ENCODE data around the gene BAAT.
"Not testable (repeated sequence)": the region's sequence is repeated elsewhere in the genome, so short reads cannot be mapped to it uniquely, and the experiment has no call there.

GRCh38 chr9:101384873-101385536, at the start of gene BAAT:
- not testable (repeated sequence) for TF ChIP-seq POLR2A (IDR thresholded peaks at IDR 0.05)
- TF ChIP-seq, protein P1, sequence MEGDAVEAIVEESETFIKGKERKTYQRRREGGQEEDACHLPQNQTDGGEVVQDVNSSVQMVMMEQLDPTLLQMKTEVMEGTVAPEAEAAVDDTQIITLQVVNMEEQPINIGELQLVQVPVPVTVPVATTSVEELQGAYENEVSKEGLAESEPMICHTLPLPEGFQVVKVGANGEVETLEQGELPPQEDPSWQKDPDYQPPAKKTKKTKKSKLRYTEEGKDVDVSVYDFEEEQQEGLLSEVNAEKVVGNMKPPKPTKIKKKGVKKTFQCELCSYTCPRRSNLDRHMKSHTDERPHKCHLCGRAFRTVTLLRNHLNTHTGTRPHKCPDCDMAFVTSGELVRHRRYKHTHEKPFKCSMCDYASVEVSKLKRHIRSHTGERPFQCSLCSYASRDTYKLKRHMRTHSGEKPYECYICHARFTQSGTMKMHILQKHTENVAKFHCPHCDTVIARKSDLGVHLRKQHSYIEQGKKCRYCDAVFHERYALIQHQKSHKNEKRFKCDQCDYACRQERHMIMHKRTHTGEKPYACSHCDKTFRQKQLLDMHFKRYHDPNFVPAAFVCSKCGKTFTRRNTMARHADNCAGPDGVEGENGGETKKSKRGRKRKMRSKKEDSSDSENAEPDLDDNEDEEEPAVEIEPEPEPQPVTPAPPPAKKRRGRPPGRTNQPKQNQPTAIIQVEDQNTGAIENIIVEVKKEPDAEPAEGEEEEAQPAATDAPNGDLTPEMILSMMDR (IDR thresholded peaks at IDR 0.05), result not testable (repeated sequence)
